GM12878 (cell line): Measurements from ENCODE around the gene C9orf40. TPM values are rescaled to one million over a fixed set of nuclear protein-coding genes. Genes with fewer than 3 reads are reported as not detected.

ENCODE experiments used
- ATF7 ChIP-seq: fragments of 450-650 bp; IDR thresholded peaks from 2 replicates; pipeline ENCODE4 v1.6.1; 2016; ENCODE audit warnings: low read depth, mild to moderate bottlenecking
- BACH1 ChIP-seq: fragments of 450-650 bp; IDR thresholded peaks from 2 replicates; pipeline ENCODE4 v1.6.1; 2017; ENCODE audit warnings: mild to moderate bottlenecking, borderline replicate concordance
- BHLHE40 ChIP-seq, 2 experiments: fragments of 450-650 bp in 1 of 2; IDR thresholded peaks; 2 replicates each; pipeline ENCODE4 v1.6.1; 2011 to 2017; ENCODE audit warnings: low read depth in 2 of 2, borderline replicate concordance in 1 of 2, improper control_type of control experiment in 1 of 2, low read length in 1 of 2, mild to moderate bottlenecking in 1 of 2
- CBFB ChIP-seq: IDR thresholded peaks from 2 replicates; pipeline ENCODE4 v1.6.1; 2016; ENCODE audit warnings: antibody characterized with exemption, low read depth
- EED ChIP-seq: sonication (generic); IDR thresholded peaks from 2 replicates; pipeline ENCODE4 v1.6.1; 2016; ENCODE audit warnings: antibody characterized with exemption, low read depth
- EZH2 ChIP-seq: IDR thresholded peaks from 2 replicates; pipeline ENCODE4 v1.6.1; 2012; ENCODE audit warnings: low read depth, mild to moderate bottlenecking, control low read depth, inconsistent platforms, low read length, borderline replicate concordance; ENCODE audit not compliant: control insufficient read depth
- GATAD2B ChIP-seq: fragments of 450-650 bp; conservative IDR thresholded peaks from 2 replicates; pipeline ENCODE4 v1.6.1; 2017; ENCODE audit warnings: low read depth, mild to moderate bottlenecking, moderate library complexity
- IKZF1 ChIP-seq: fragments of 450-650 bp; conservative IDR thresholded peaks from 2 replicates; pipeline ENCODE4 v1.6.1; 2017; ENCODE audit warnings: antibody characterized with exemption, mild to moderate bottlenecking
- MYB ChIP-seq: fragments of 150-350 bp; IDR thresholded peaks from 2 replicates; pipeline ENCODE4 v1.6.1; 2014; ENCODE audit warnings: mild to moderate bottlenecking, low read depth, low read length, borderline replicate concordance
- MYC ChIP-seq: IDR thresholded peaks from 2 replicates; pipeline ENCODE4 v1.6.1; 2011; ENCODE audit warnings: mild to moderate bottlenecking, low read length, moderate library complexity, inconsistent platforms; ENCODE audit not compliant: insufficient read depth, insufficient replicate concordance, insufficient read length, severe bottlenecking
- NFXL1 ChIP-seq: fragments of 450-650 bp; IDR thresholded peaks from 2 replicates; pipeline ENCODE4 v1.6.1; 2017; ENCODE audit warnings: antibody characterized with exemption, mild to moderate bottlenecking, borderline replicate concordance
- NR2C2 ChIP-seq: IDR thresholded peaks from 2 replicates; pipeline ENCODE4 v1.6.1; 2011; ENCODE audit warnings: borderline replicate concordance, low read depth; ENCODE audit not compliant: control insufficient read depth, insufficient read length
- POLR2A ChIP-seq: IDR thresholded peaks from 2 replicates; pipeline ENCODE4 v1.6.1; 2011; ENCODE audit warnings: low read depth, mild to moderate bottlenecking, low read length
- RAD21 ChIP-seq: IDR thresholded peaks from 2 replicates; pipeline ENCODE4 v1.6.1; 2011; ENCODE audit warnings: mild to moderate bottlenecking, low read depth, low read length, moderate library complexity; ENCODE audit not compliant: insufficient read depth
- RB1 ChIP-seq: fragments of 450-650 bp; formaldehyde crosslinking; IDR thresholded peaks from 2 replicates; pipeline ENCODE4 v1.6.1; 2017; ENCODE audit warnings: mild to moderate bottlenecking, borderline replicate concordance
- SIX5 ChIP-seq: IDR thresholded peaks from 2 replicates; pipeline ENCODE4 v1.6.1; 2011; ENCODE audit warnings: mild to moderate bottlenecking, low read depth, low read length, moderate library complexity; ENCODE audit not compliant: severe bottlenecking
- SMAD5 ChIP-seq: IDR thresholded peaks from 2 replicates; pipeline ENCODE4 v1.6.1; 2016; ENCODE audit warnings: antibody characterized with exemption, low read depth
- SP1 ChIP-seq: IDR thresholded peaks from one replicate; pipeline ENCODE4 v1.6.1; 2011; ENCODE audit warnings: low read depth, low read length
- TCF7 ChIP-seq: IDR thresholded peaks from 2 replicates; pipeline ENCODE4 v1.6.1; 2014; ENCODE audit warnings: antibody characterized with exemption, borderline replicate concordance
- ZNF622 ChIP-seq: fragments of 450-650 bp; IDR thresholded peaks from 2 replicates; pipeline ENCODE4 v1.6.1; 2017; ENCODE audit warnings: mild to moderate bottlenecking, inconsistent platforms
- ZSCAN29 ChIP-seq: fragments of 450-650 bp; IDR thresholded peaks from 2 replicates; pipeline ENCODE4 v1.6.1; 2017; ENCODE audit warnings: mild to moderate bottlenecking, moderate library complexity
- ZZZ3 ChIP-seq: IDR thresholded peaks from 2 replicates; pipeline ENCODE4 v1.6.1; 2011; ENCODE audit warnings: low read depth; ENCODE audit not compliant: control insufficient read depth, insufficient read length
- polyA plus RNA-seq, 11 experiments: library from polyadenylated mRNA; depleted of rRNA in 4 of 11; unstranded in 6 of 11; stranded (reverse) in 5 of 11; fragments of >200 nt; fragmentation: Nextera tagmentation in 4 of 11; fragmentation: Illumina TruSeq in 1 of 11; extraction: Ambion mirVana in 4 of 11; extraction: Trizol in 1 of 11; gene quantifications; 1 replicate in 1 of 11; 2 replicates in 10 of 11; pipeline versions ENCODE4 v1.2.1 to v1.2.3, GENCODE V29; 2011 to 2016; ENCODE audit warnings: inconsistent platforms in 2 of 11, missing spikeins in 2 of 11, low read depth in 1 of 11
- total RNA-seq, 4 experiments: library from RNA; depleted of rRNA in 3 of 4; stranded (reverse); fragments of >200 nt in 3 of 4; fragmentation: Illumina TruSeq in 1 of 4; extraction: Trizol in 1 of 4; gene quantifications; 2 replicates each; pipeline versions ENCODE4 v1.2.1 to v1.2.3, GENCODE V29; 2013 to 2021
- TF ChIP-seq, protein P1 (sequence below): fragments of 450-650 bp; IDR thresholded peaks from 2 replicates; pipeline ENCODE4 v1.6.1; 2017; ENCODE audit warnings: mild to moderate bottlenecking
- TF ChIP-seq, protein P2 (sequence below): fragments of 450-650 bp; IDR thresholded peaks from 2 replicates; pipeline ENCODE4 v1.6.1; 2017; ENCODE audit warnings: low read depth, mild to moderate bottlenecking, moderate library complexity

Gene C9orf40
- total and polyA plus RNA-seq, 10 of the 15 experiments (the other 5 are each of a cell fraction or from before 2014, with no cell fraction given) = 6.8 to 30.9 (median 11.5) TPM

DNA sequence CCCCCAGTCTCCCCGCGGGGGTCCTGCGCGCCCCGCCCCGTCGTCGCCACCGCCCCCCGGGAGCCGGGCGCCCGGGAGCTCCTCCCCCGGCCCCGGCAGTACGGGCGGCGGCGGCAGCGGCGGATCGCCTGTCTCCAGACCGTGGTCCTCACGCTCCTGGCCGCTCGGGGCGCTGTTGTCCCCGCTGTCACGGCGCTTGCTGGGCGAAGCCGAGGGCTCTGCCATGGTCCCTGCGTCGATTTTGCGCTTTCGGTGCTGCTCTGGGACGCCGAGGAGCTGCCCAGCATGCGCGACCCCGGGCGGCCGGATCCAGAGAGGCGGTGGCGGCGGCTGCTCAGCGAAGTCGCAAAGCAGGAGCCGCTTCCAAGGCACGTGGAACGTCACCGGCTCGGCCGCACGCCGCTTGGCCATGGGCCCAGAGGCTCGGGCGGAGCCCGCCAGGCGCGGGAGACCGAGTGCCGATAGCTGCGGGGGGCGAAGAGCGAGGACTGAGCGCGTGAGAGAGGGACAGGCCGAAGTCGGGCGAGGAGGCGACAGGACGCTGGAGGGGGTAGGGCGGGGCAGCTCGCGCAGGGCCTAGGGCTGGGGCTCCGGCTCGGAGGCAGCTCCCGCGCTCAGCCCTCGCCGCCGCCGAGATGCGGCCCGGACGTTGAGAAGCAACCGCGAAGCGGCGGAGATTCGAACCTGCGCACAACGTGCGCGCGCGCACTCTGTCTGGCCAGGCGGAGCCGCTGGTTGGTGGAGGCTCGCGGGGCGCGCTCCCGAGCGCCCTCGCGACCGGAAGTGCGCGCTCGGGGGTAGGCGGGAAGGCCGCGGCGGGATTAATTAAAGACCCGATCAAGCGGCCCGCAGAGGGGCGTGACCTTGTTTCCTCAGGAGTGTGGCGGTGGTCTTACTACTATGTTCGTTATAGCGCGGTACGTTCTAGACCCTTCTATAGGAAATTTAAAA, at the start of gene C9orf40 (continued):
- TF ChIP-seq RB1 (peak; percentile 44; the same call in 1 of the 2 replicates), SMAD5 (no peak), MYC (peak; percentile 61), NR2C2 (no peak), EZH2 (no peak), SIX5 (no peak), ZSCAN29 (no peak), EED (no peak), RAD21 (peak; percentile 37; the same call in 1 of the 2 replicates), IKZF1 (peak; percentile 74), BACH1 (no peak; the same call in none of the 2 replicates), CBFB (no peak), ATF7 (no peak), POLR2A (peak; percentile 87), ZNF622 (no peak), BHLHE40 (IDR thresholded peaks at IDR 0.05; ENCODE audit: borderline replicate concordance in 1 of 2, low read depth in 2 of 2, low read length in 1 of 2) (peak; percentile 36 to 59; a peak in 2 of 4 replicates), TCF7 (no peak), MYB (no peak), GATAD2B (peak; percentile 75), SP1 (no peak), ZZZ3 (no peak), NFXL1 (no peak)
- TF ChIP-seq, protein P1, sequence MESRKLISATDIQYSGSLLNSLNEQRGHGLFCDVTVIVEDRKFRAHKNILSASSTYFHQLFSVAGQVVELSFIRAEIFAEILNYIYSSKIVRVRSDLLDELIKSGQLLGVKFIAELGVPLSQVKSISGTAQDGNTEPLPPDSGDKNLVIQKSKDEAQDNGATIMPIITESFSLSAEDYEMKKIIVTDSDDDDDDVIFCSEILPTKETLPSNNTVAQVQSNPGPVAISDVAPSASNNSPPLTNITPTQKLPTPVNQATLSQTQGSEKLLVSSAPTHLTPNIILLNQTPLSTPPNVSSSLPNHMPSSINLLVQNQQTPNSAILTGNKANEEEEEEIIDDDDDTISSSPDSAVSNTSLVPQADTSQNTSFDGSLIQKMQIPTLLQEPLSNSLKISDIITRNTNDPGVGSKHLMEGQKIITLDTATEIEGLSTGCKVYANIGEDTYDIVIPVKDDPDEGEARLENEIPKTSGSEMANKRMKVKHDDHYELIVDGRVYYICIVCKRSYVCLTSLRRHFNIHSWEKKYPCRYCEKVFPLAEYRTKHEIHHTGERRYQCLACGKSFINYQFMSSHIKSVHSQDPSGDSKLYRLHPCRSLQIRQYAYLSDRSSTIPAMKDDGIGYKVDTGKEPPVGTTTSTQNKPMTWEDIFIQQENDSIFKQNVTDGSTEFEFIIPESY = no peak
- TF ChIP-seq, protein P2, sequence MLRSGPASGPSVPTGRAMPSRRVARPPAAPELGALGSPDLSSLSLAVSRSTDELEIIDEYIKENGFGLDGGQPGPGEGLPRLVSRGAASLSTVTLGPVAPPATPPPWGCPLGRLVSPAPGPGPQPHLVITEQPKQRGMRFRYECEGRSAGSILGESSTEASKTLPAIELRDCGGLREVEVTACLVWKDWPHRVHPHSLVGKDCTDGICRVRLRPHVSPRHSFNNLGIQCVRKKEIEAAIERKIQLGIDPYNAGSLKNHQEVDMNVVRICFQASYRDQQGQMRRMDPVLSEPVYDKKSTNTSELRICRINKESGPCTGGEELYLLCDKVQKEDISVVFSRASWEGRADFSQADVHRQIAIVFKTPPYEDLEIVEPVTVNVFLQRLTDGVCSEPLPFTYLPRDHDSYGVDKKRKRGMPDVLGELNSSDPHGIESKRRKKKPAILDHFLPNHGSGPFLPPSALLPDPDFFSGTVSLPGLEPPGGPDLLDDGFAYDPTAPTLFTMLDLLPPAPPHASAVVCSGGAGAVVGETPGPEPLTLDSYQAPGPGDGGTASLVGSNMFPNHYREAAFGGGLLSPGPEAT = no peak
